Germinal center (tissue), 1 donor: Measurements from ENCODE around the gene USP34.
"Not testable (repeated sequence)": the region's sequence is repeated elsewhere in the genome, so short reads cannot be mapped to it uniquely, and the experiment has no call there.

ENCODE experiments used
- DNase-seq: peaks from one replicate; pipeline ENCODE4 v3.0.0; 2012; ENCODE audit warnings: mixed read lengths, low spot score

Gene USP34

GRCh38 chr2:61470965-61471904 is at the start of gene USP34:
USP34 (minus strand) TSS chr2:61471087; CDS start chr2:61470692, 395 bp downstream.
- peak; percentile 88 for DNase-seq

- no peak for DNase-seq
These were observed 49.4 kb upstream of the USP34 start for GRCh38 chr2:61520261-61520660.

DNA sequence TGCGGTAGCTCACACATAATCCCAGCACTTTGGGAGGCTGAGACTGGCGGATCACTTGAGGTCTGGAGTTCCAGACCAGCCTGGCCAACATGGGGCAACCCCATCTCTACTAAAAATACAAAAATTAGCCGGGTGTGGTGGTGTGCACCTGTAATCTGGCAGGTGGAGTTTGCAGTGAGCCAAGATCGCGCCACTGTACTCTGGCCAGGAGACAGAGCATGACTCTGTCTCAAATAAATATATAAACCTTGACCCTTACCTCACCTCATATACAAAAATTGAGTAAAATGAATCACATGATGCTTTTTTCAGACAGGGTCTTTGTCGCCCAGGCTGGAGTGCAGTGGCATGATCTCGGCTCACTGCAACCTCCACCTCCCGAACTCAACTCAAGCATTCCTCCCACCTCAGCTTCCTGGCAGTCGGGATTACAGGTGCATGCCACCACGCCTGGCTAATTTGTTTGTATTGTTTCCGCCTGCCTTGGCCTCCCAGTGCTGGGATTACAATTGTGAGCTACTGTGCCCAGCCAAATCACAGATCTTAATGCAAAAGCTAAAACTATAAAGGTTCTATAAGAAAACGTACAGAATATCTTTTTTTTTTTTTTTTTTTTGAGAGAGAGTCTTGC is 42.0 kb upstream of the USP34 start:
- no peak for DNase-seq

DNA sequence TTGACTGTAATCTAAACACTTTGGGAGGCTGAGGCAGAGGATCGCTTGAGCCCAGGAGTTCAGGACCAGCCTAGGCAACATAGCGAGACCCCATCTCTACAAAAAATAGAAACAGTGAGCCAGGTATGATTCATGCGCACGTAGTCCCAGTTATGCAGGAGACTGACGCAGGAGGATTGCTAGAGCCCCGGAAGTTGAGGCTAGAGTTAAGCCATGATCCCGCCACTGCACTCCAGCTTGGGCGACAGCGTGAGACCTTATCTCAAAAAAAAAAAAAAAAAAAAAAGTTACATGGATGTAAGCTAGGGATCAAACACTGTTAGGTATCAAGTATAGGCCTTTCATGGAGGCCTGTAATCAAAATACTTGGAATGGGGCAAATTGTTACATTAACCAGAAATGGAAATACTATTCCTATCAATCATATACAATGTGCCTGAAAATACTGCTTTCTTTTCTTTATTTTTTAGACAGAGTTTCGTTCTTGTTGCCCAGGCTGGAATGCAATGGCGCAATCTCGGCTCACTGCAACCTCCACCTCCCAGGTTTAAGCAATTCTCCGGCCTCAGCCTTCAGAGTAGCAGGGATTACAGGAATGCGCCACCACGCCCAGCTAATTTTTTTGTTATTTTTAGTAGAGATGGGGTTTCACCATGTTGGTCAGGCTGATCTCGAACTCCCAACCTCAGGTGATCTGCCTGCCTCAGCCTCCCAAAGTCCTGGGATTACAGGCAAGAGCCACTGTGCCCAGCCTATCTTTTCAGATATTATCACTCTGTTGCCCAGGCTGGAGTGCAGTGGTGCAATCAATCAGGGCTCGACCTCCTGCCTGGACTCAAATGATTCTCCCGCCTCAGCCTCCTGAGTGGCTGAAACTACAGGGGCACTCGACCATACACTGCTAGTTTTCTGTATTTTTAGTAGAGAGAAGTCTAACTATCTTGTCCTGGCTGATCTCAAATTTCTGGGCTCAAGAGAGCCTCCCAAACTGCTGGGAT is 40.1 kb upstream of the USP34 start:
- no peak for DNase-seq

- DNase-seq = no peak
These were observed 34.1 kb upstream of the USP34 start for GRCh38 chr2:61504949-61505348.

DNA sequence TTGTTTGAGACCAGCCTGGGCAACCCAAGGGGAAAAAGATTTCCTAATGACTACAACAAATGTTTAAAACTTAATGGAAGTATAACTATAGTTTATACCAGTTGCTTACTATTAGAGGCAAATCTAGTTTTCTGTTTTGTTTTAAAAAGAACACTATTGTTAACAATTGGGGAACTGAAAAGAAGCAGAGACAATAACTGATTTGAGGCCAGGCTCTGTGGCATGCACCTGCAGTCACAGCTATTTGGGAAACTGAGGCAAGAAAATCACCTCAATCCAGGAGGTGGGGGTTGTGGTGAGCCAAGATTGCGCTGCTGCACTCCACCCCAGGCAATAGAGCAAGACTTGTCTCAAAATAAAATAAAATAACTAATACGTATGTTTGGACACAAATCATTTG is 28.2 kb upstream of the USP34 start:
- DNase-seq = no peak

GRCh38 chr2:61493523-61493942 is 22.6 kb upstream of the USP34 start:
- DNase-seq = no peak

DNA sequence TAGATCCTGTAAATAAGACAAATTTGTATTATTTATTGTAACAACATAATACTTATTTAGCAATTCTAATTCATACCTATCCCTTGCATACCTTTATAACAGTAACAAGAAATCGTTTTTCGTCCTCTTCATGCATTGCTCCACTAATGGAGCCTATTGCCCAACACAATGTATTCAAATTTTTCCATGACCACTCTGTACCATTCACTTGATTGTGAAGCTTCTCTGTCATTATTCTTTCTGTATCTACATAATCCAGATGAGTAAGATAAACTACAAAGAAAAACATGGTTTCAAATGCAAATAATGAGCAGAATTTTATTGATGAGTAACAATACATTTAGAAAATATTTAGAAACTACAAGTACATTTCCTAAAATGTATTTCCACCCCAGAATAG is 21.6 kb upstream of the USP34 start:
- DNase-seq = no peak

GRCh38 chr2:61485281-61485680 is 14.4 kb upstream of the USP34 start:
- DNase-seq = no peak

- no peak for DNase-seq
These were observed 7.2 kb upstream of the USP34 start for GRCh38 chr2:61478086-61478485.

- not testable (repeated sequence) for DNase-seq
These were observed 6.2 kb upstream of the USP34 start for GRCh38 chr2:61476929-61477589.

DNA sequence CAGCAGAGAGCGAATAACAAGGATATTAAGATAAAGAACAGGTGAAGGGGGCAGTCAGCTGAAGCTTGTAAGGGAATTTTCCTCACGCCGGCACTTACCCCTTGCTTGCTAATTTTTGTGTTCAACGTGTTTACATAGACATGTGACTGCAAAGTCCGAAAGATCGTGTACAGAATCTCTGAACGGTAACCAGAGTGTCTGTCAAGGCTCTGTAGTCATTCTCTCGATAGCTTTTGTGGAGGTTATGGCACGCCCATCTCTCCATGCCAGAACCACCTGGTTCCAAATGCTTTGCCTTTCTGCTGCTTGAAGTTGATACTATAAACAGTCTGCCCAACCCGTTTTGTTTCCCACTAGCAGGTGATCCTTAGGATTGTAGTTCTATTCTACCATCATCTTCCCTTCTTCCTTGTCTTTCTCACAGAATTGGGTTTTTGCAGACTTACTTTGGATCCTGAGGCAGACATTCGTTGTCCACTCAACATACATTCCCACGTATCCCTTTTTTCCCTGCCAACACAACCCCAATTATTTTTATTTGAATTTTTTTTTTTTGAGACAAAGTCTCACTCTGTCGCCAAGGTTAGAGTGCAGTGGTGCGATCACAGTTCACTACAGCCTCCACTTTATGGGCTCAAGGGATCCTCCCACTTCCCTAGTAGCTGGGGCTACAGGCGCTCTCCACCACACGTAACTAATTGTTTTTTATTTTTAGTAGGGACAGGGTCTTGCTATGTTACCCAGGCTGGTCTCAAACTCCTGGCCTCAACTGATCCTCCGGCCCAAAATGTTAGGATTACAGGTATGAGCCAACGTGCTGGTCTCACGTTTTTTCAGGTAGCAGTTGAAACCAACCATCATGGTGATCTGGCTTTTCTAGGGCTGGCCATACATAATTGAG is 1.3 kb upstream of the USP34 start:
- peak; percentile 24 for DNase-seq

- peak; percentile 73 for DNase-seq
These were observed 550 bp downstream of the USP34 start for GRCh38 chr2:61470122-61470951.

DNA sequence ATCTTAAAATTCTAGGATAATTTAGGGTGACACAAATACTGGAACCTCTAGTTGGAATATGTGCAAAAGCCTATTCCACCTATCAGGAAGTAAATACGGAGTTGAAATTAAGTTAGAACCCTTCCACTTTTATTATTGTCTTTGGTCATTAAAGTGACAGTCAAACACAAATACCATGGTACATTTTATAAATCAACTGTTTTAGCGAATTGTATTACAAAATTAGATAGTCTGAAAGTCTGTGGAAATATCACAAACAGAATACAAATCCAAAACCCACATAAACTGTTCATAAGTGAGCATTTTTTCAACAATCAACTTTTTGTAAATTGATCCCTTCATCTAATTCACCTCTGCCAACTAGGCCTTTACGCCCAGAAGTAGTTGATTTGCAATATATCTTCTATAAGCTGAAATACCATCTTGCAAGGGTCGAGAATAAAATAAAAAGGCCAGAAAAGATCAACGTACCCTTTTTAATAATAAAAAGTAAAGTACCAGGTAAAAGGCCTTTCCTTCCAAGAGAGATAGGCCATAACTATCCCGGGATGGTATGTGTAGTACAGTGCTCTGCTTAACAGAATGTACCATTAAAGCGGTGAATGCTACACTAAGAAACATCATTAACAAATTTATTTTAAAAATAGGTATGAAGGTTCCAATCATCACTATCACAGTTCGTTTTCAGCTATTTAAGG is 1.3 kb downstream of the USP34 start:
- DNase-seq = no peak

- DNase-seq = not testable (repeated sequence)
These were observed 2.7 kb downstream of the USP34 start for GRCh38 chr2:61468231-61468630.

- no peak for DNase-seq
These were observed 5.8 kb downstream of the USP34 start for GRCh38 chr2:61465045-61465444.

DNA sequence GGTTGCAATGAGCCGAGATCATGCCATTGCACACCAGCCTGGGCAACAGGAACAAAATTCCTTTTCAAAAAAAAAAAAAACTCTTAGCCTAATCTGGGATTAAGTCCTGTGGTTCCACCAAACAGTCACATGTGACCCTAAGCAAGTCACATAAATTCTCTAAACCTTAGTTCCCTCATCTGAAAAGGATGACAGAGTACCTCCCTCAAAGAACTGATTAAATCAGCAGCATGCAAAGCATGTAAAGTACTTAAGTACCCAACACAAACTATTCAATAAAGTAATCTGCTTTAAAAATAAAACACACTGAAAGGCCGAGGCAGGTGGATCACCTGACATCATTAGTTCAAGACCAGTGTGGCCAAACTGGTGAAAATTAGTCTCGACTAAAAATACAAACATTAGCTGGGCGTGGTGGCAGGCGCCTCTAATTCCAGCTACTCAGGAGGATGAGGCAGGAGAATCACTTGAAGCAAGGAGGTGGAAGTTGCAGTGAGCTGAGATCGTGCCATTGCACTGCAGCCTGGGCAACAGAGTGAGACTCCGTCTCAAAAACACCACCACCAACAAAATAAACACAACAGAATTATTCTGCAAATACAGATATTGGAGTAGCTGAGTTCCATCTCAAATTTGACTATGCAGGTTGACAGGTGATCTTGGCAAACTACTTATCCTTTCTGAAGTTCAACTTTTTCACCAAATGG is 7.0 kb downstream of the USP34 start:
- DNase-seq = no peak

GRCh38 chr2:61461404-61461803 is 9.5 kb downstream of the USP34 start:
- DNase-seq = no peak
